ENCODE results near the gene CHMP6. TPM values are rescaled to one million over a fixed set of nuclear protein-coding genes. Genes with fewer than 3 reads are reported as not detected.

CHMP6 gene
- total RNA-seq, 1 donor: 17.4 TPM

- DNase-seq (ENCODE audit: low read depth): no peak
- no peak overlapping the region for H3K4me3 ChIP-seq (ENCODE audit: low read depth, low read length)
- peak; percentile 33 for TF ChIP-seq CTCF (IDR thresholded peaks at IDR 0.05; ENCODE audit: insufficient read depth, low read length)
Observed at GRCh38 chr17:80981062-80981902, 10.4 kb upstream of the CHMP6 start.

- no peak for DNase-seq (ENCODE audit: low read depth)
- no peak for TF ChIP-seq CTCF (IDR thresholded peaks at IDR 0.05; ENCODE audit: insufficient read depth, low read length)
- no peak overlapping the region for H3K4me3 ChIP-seq (ENCODE audit: low read depth, low read length)
Observed at GRCh38 chr17:80981929-80982425, 9.7 kb upstream of the CHMP6 start.

- H3K4me3 ChIP-seq (ENCODE audit: low read depth, low read length): no peak overlapping the region
- no peak for TF ChIP-seq CTCF (IDR thresholded peaks at IDR 0.05; ENCODE audit: insufficient read depth, low read length)
- no peak for DNase-seq (ENCODE audit: low read depth)
Observed at GRCh38 chr17:80982426-80982974, 9.1 kb upstream of the CHMP6 start.

GRCh38 chr17:80983545-80983944 is 8.1 kb upstream of the CHMP6 start:
- no peak overlapping the region for H3K4me3 ChIP-seq (ENCODE audit: low read depth, low read length)
- no peak for DNase-seq (ENCODE audit: low read depth)
- no peak for TF ChIP-seq CTCF (IDR thresholded peaks at IDR 0.05; ENCODE audit: insufficient read depth, low read length)

GRCh38 chr17:80984749-80985148 is 6.9 kb upstream of the CHMP6 start:
- H3K4me3 ChIP-seq (ENCODE audit: low read depth, low read length): no peak overlapping the region
- DNase-seq (ENCODE audit: low read depth): peak; percentile 93
- peak; percentile 48 for TF ChIP-seq CTCF (IDR thresholded peaks at IDR 0.05; ENCODE audit: insufficient read depth, low read length)

GRCh38 chr17:80986046-80986445 is 5.6 kb upstream of the CHMP6 start:
- DNase-seq (ENCODE audit: low read depth): no peak
- TF ChIP-seq CTCF (IDR thresholded peaks at IDR 0.05; ENCODE audit: insufficient read depth, low read length): no peak
- H3K4me3 ChIP-seq (ENCODE audit: low read depth, low read length): no peak overlapping the region

Measured in fibroblast of the aortic adventitia (primary cell).